Thoracic aorta (tissue), 2 donors: ENCODE data around the gene CEP85L. TPM values are rescaled to one million over a fixed set of nuclear protein-coding genes. Genes with fewer than 3 reads are reported as not detected.

Source experiments
- ATAC-seq: fragments of 150-250 bp; one replicate; pipeline ENCODE4 v1.8.0; 2017; ENCODE audit warnings: low read depth; ENCODE audit not compliant: insufficient number of reproducible peaks, low FRiP score
- DNase-seq: peaks from one replicate; pipeline ENCODE4 v3.0.0-alpha.2; 2020; ENCODE audit warnings: low spot score
- H3K27ac ChIP-seq, 2 donors: fragments of 200-600 bp; sonication (generic); 1 replicate in 1 of 2; 2 replicates in 1 of 2; pipeline ENCODE4 v1.5.1; 2016; ENCODE audit warnings: mild to moderate bottlenecking in 2 of 2, moderate library complexity in 2 of 2
- H3K27me3 ChIP-seq: fragments of 200-600 bp; sonication (generic); replicated peaks from 2 replicates; pipeline ENCODE4 v1.6.0; 2016; ENCODE audit warnings: mild to moderate bottlenecking; ENCODE audit not compliant: insufficient read depth
- H3K36me3 ChIP-seq: fragments of 200-600 bp; sonication (generic); one replicate; pipeline ENCODE4 v1.5.1; 2016
- H3K4me1 ChIP-seq, 2 donors: fragments of 200-600 bp; sonication (generic); 1 replicate in 1 of 2; 2 replicates in 1 of 2; pipeline versions ENCODE4 v1.5.1 to v1.6.0; 2016; ENCODE audit warnings: low read depth in 2 of 2, mild to moderate bottlenecking in 1 of 2; ENCODE audit not compliant: control insufficient read depth in 1 of 2
- H3K4me3 ChIP-seq: fragments of 200-600 bp; sonication (generic); 2 replicates; pipeline ENCODE4 v1.5.1; 2016; ENCODE audit warnings: mild to moderate bottlenecking
- H3K9me3 ChIP-seq: fragments of 200-600 bp; sonication (generic); 2 replicates; pipeline ENCODE4 v1.5.1; 2016
- CTCF ChIP-seq: fragments of 200-600 bp; sonication (generic); IDR thresholded peaks from one replicate; pipeline ENCODE4 v1.5.1; 2019; ENCODE audit warnings: antibody characterized with exemption
- total RNA-seq, 2 donors: library from RNA; depleted of rRNA; stranded (reverse); fragments of >200 nt; gene quantifications; one replicate each; pipeline versions ENCODE4 v1.1.0 to v1.2.3, GENCODE V29; 2016

The CEP85L gene
- total RNA-seq, 2 donors from 2014 or later = 13.3 to 22.7 TPM

GRCh38 chr6:118596774-118597320 lies 54.5 kb downstream of the CEP85L start:
- Histone ChIP-seq H3K27ac (no peak overlapping the region), H3K9me3 (no peaks in the 10 kb centered on the region), H3K4me3 (no peak overlapping the region), H3K36me3 (no peaks in the 10 kb centered on the region), H3K4me1 (peaks cover 2 to 17% of the 10 kb centered on the region in 2 donors), H3K27me3 (no peaks in the 10 kb centered on the region)
- no peak for TF ChIP-seq CTCF
- DNase-seq (no peak), ATAC-seq (no peak)

- no peak overlapping the region for H3K4me3 ChIP-seq
Measured at GRCh38 chr6:118594877-118595276, 56.5 kb downstream of the CEP85L start.

GRCh38 chr6:118591897-118592296 lies 59.5 kb downstream of the CEP85L start:
- H3K9me3 ChIP-seq = no peaks in the 10 kb centered on the region
- no peak for ATAC-seq
- no peak overlapping the region for H3K27ac ChIP-seq
- no peaks in the 10 kb centered on the region for H3K27me3 ChIP-seq
- H3K4me1 ChIP-seq = peaks cover 0 to 12% of the 10 kb centered on the region in 2 donors
- no peak for DNase-seq
- H3K4me3 ChIP-seq = no peak overlapping the region
- TF ChIP-seq CTCF = no peak
- H3K36me3 ChIP-seq = no peaks in the 10 kb centered on the region

More at GRCh38 chr6:118594877-118595276, 56.5 kb downstream of the CEP85L start:
- Histone ChIP-seq H3K36me3 (no peaks in the 10 kb centered on the region), H3K9me3 (no peaks in the 10 kb centered on the region), H3K27ac (no peak overlapping the region), H3K4me1 (peaks cover 2 to 19% of the 10 kb centered on the region in 2 donors), H3K27me3 (no peaks in the 10 kb centered on the region)
- no peak for TF ChIP-seq CTCF
- ATAC-seq (no peak), DNase-seq (no peak)

GRCh38 chr6:118589649-118590365 lies 61.6 kb downstream of the CEP85L start:
- H3K27ac ChIP-seq = no peak overlapping the region
- no peaks in the 10 kb centered on the region for H3K36me3 ChIP-seq
- H3K9me3 ChIP-seq = no peaks in the 10 kb centered on the region
- no peak for TF ChIP-seq CTCF
- ATAC-seq (no peak), DNase-seq (no peak)
- no peak overlapping the region for H3K4me3 ChIP-seq
- H3K4me1 ChIP-seq = peaks cover 0 to 12% of the 10 kb centered on the region in 2 donors
- no peaks in the 10 kb centered on the region for H3K27me3 ChIP-seq

GRCh38 chr6:118589186-118589585 lies 62.2 kb downstream of the CEP85L start:
- ATAC-seq = no peak
- Histone ChIP-seq H3K4me3 (no peak overlapping the region), H3K36me3 (no peaks in the 10 kb centered on the region), H3K27me3 (no peaks in the 10 kb centered on the region), H3K4me1 (peaks cover 0 to 12% of the 10 kb centered on the region in 2 donors), H3K27ac (no peak overlapping the region), H3K9me3 (no peaks in the 10 kb centered on the region)
- no peak for DNase-seq
- TF ChIP-seq CTCF = no peak
